Measurements from ENCODE around the gene PIGK. TPM values are rescaled to one million over a fixed set of nuclear protein-coding genes. Genes with fewer than 3 reads are reported as not detected.
A peak's percentile ranks its signal among the peaks of the same experiment; 100 is the strongest.
"Not testable (repeated sequence)": the region's sequence is repeated elsewhere in the genome, so short reads cannot be mapped to it uniquely, and the experiment has no call there.

The PIGK gene
- total RNA-seq, 1 donor from 2014 or later: 28.6 TPM

GRCh38 chr1:77170687-77171086, 48.5 kb downstream of the PIGK start:
- H3K27me3 Mint-ChIP-seq (ENCODE audit: low read depth, unreplicated experiment): no peaks in the 10 kb centered on the region
- no peaks in the 10 kb centered on the region for H3K9me3 ChIP-seq (ENCODE audit: insufficient read depth, low read depth, low read length)
- TF ChIP-seq EZH2 (IDR thresholded peaks at IDR 0.05; ENCODE audit: insufficient read depth, low read length): no peak
- TF ChIP-seq CTCF (IDR thresholded peaks at IDR 0.05; ENCODE audit: insufficient read depth, low read depth, low read length): no peak
- peaks cover 4% of the 10 kb centered on the region for H3K36me3 ChIP-seq (ENCODE audit: insufficient read depth, low read length)
- H3K4me1 Mint-ChIP-seq (ENCODE audit: low read depth, unreplicated experiment): no peaks in the 10 kb centered on the region
- H3K79me2 ChIP-seq (ENCODE audit: insufficient read depth, low read length): no peaks in the 10 kb centered on the region
- H3K27me3 ChIP-seq (ENCODE audit: insufficient read depth, low read length): no peaks in the 10 kb centered on the region
- no peak overlapping the region for H3K27ac Mint-ChIP-seq (ENCODE audit: unreplicated experiment)
- peak; percentile 64 for DNase-seq (ENCODE audit: low read depth)
- H3K4me1 ChIP-seq (ENCODE audit: insufficient read depth, low read length): no peaks in the 10 kb centered on the region
- no peak overlapping the region for H2AFZ ChIP-seq (ENCODE audit: low read depth, low read length)
- no peak for FAIRE-seq
- no peaks in the 10 kb centered on the region for H4K20me1 ChIP-seq (ENCODE audit: insufficient read depth, low read length)
- no peak overlapping the region for H3K27ac ChIP-seq (ENCODE audit: low read depth, low read length)
- peaks cover 4% of the 10 kb centered on the region for H3K9me3 Mint-ChIP-seq (ENCODE audit: unreplicated experiment)
- peaks cover 5% of the 10 kb centered on the region for H3K36me3 Mint-ChIP-seq (ENCODE audit: low read depth, unreplicated experiment)
- no peak overlapping the region for H3K4me2 ChIP-seq (ENCODE audit: low read length)
- no peak overlapping the region for H3K4me3 Mint-ChIP-seq (ENCODE audit: unreplicated experiment)
- no peak overlapping the region for H3K9ac ChIP-seq (ENCODE audit: low read length)
- no peak overlapping the region for H3K4me3 ChIP-seq (ENCODE audit: insufficient read depth, low read depth, low read length)

- H3K4me1 ChIP-seq (ENCODE audit: insufficient read depth, low read length): no peaks in the 10 kb centered on the region
- H3K4me1 Mint-ChIP-seq (ENCODE audit: low read depth, unreplicated experiment): no peaks in the 10 kb centered on the region
- H3K4me3 Mint-ChIP-seq (ENCODE audit: unreplicated experiment): no peak overlapping the region
- DNase-seq (ENCODE audit: low read depth) (no peak), FAIRE-seq (no peak)
- TF ChIP-seq CTCF (IDR thresholded peaks at IDR 0.05; ENCODE audit: insufficient read depth, low read depth, low read length) (no peak), EZH2 (IDR thresholded peaks at IDR 0.05; ENCODE audit: insufficient read depth, low read length) (no peak)
- no peaks in the 10 kb centered on the region for H3K79me2 ChIP-seq (ENCODE audit: insufficient read depth, low read length)
- H3K9ac ChIP-seq (ENCODE audit: low read length): no peak overlapping the region
- peaks cover 2% of the 10 kb centered on the region for H3K36me3 Mint-ChIP-seq (ENCODE audit: low read depth, unreplicated experiment)
- no peaks in the 10 kb centered on the region for H3K9me3 ChIP-seq (ENCODE audit: insufficient read depth, low read depth, low read length)
- H3K27ac ChIP-seq (ENCODE audit: low read depth, low read length): no peak overlapping the region
- H3K27me3 Mint-ChIP-seq (ENCODE audit: low read depth, unreplicated experiment): no peaks in the 10 kb centered on the region
- no peaks in the 10 kb centered on the region for H3K27me3 ChIP-seq (ENCODE audit: insufficient read depth, low read length)
- no peak overlapping the region for H3K27ac Mint-ChIP-seq (ENCODE audit: unreplicated experiment)
- no peak overlapping the region for H3K4me3 ChIP-seq (ENCODE audit: insufficient read depth, low read depth, low read length)
- H3K4me2 ChIP-seq (ENCODE audit: low read length): no peak overlapping the region
- no peak overlapping the region for H2AFZ ChIP-seq (ENCODE audit: low read depth, low read length)
- H3K9me3 Mint-ChIP-seq (ENCODE audit: unreplicated experiment): no peaks in the 10 kb centered on the region
- H4K20me1 ChIP-seq (ENCODE audit: insufficient read depth, low read length): no peaks in the 10 kb centered on the region
- H3K36me3 ChIP-seq (ENCODE audit: insufficient read depth, low read length): no peaks in the 10 kb centered on the region
Measured at GRCh38 chr1:77168358-77168757, 50.9 kb downstream of the PIGK start.

GRCh38 chr1:77164434-77164944, 54.7 kb downstream of the PIGK start:
- H3K4me3 ChIP-seq (ENCODE audit: insufficient read depth, low read depth, low read length): no peak overlapping the region
- no peaks in the 10 kb centered on the region for H4K20me1 ChIP-seq (ENCODE audit: insufficient read depth, low read length)
- no peak overlapping the region for H3K27ac Mint-ChIP-seq (ENCODE audit: unreplicated experiment)
- H3K4me1 Mint-ChIP-seq (ENCODE audit: low read depth, unreplicated experiment): no peaks in the 10 kb centered on the region
- no peaks in the 10 kb centered on the region for H3K9me3 ChIP-seq (ENCODE audit: insufficient read depth, low read depth, low read length)
- H3K79me2 ChIP-seq (ENCODE audit: insufficient read depth, low read length): no peaks in the 10 kb centered on the region
- no peak overlapping the region for H3K9ac ChIP-seq (ENCODE audit: low read length)
- H3K27me3 Mint-ChIP-seq (ENCODE audit: low read depth, unreplicated experiment): no peaks in the 10 kb centered on the region
- H3K36me3 Mint-ChIP-seq (ENCODE audit: low read depth, unreplicated experiment): peaks cover 7% of the 10 kb centered on the region
- no peak overlapping the region for H3K4me3 Mint-ChIP-seq (ENCODE audit: unreplicated experiment)
- H3K36me3 ChIP-seq (ENCODE audit: insufficient read depth, low read length): no peaks in the 10 kb centered on the region
- H3K27me3 ChIP-seq (ENCODE audit: insufficient read depth, low read length): no peaks in the 10 kb centered on the region
- DNase-seq (ENCODE audit: low read depth) (no peak), FAIRE-seq (no peak)
- no peak overlapping the region for H3K4me2 ChIP-seq (ENCODE audit: low read length)
- no peaks in the 10 kb centered on the region for H3K9me3 Mint-ChIP-seq (ENCODE audit: unreplicated experiment)
- H3K27ac ChIP-seq (ENCODE audit: low read depth, low read length): no peak overlapping the region
- no peaks in the 10 kb centered on the region for H3K4me1 ChIP-seq (ENCODE audit: insufficient read depth, low read length)
- H2AFZ ChIP-seq (ENCODE audit: low read depth, low read length): no peak overlapping the region
- TF ChIP-seq CTCF (IDR thresholded peaks at IDR 0.05; ENCODE audit: insufficient read depth, low read depth, low read length) (no peak), EZH2 (IDR thresholded peaks at IDR 0.05; ENCODE audit: insufficient read depth, low read length) (no peak)

GRCh38 chr1:77159706-77160105, 59.5 kb downstream of the PIGK start:
- H3K27me3 Mint-ChIP-seq (ENCODE audit: low read depth, unreplicated experiment); H3K4me3 ChIP-seq (ENCODE audit: insufficient read depth, low read depth, low read length); H3K4me1 Mint-ChIP-seq (ENCODE audit: low read depth, unreplicated experiment); DNase-seq (ENCODE audit: low read depth); H2AFZ ChIP-seq (ENCODE audit: low read depth, low read length); H3K4me2 ChIP-seq (ENCODE audit: low read length); FAIRE-seq; H3K79me2 ChIP-seq (ENCODE audit: insufficient read depth, low read length); H3K27me3 ChIP-seq (ENCODE audit: insufficient read depth, low read length); H3K9me3 Mint-ChIP-seq (ENCODE audit: unreplicated experiment); H3K36me3 ChIP-seq (ENCODE audit: insufficient read depth, low read length); H4K20me1 ChIP-seq (ENCODE audit: insufficient read depth, low read length); H3K4me1 ChIP-seq (ENCODE audit: insufficient read depth, low read length); H3K27ac Mint-ChIP-seq (ENCODE audit: unreplicated experiment); H3K9me3 ChIP-seq (ENCODE audit: insufficient read depth, low read depth, low read length); H3K27ac ChIP-seq (ENCODE audit: low read depth, low read length); H3K4me3 Mint-ChIP-seq (ENCODE audit: unreplicated experiment); H3K9ac ChIP-seq (ENCODE audit: low read length): not testable (repeated sequence)
- H3K36me3 Mint-ChIP-seq (ENCODE audit: low read depth, unreplicated experiment): peaks cover 19% of the 10 kb centered on the region
